ENCODE results near the gene NR1H2.
A peak's percentile ranks its signal among the peaks of the same experiment; 100 is the strongest.

Gene NR1H2

GRCh38 chr19:50432221-50433028 lies 56.2 kb downstream of the NR1H2 start, which contains the start of gene MYBPC2:
MYBPC2 (plus strand) TSS chr19:50432892; CDS start chr19:50432954, 62 bp downstream.
- Histone ChIP-seq H3K4me3 (ENCODE audit: low read depth in 1 of 2, low read length in 2 of 2) (peak within 1 kb of the TSS; percentile 77 to 81), H3K36me3 (ENCODE audit: control insufficient read depth in 1 of 2, insufficient read depth in 2 of 2, low read length in 2 of 2) (no peaks in the 10 kb centered on the region), H3K9me3 (ENCODE audit: control insufficient read depth in 1 of 2, low read length in 2 of 2) (no peaks in the 10 kb centered on the region), H3K27ac (ENCODE audit: low read depth, low read length) (no peak within 1 kb of the TSS), H3K27me3 (ENCODE audit: control insufficient read depth in 1 of 2, insufficient read depth in 2 of 2, low read length in 2 of 2) (peaks cover 7 to 11% of the 10 kb centered on the region in 2 donors), H3K4me1 (ENCODE audit: control insufficient read depth in 1 of 2, insufficient read depth in 2 of 2, low read length in 2 of 2) (peaks cover 9 to 13% of the 10 kb centered on the region in 2 donors), H3K9ac (ENCODE audit: low read depth in 1 of 2, low read length in 2 of 2) (peak within 1 kb of the TSS; percentile 42 to 66)
